Measurements from ENCODE around the gene SKA1.
"Not testable (repeated sequence)": the region's sequence is repeated elsewhere in the genome, so short reads cannot be mapped to it uniquely, and the experiment has no call there.

The SKA1 gene

DNA sequence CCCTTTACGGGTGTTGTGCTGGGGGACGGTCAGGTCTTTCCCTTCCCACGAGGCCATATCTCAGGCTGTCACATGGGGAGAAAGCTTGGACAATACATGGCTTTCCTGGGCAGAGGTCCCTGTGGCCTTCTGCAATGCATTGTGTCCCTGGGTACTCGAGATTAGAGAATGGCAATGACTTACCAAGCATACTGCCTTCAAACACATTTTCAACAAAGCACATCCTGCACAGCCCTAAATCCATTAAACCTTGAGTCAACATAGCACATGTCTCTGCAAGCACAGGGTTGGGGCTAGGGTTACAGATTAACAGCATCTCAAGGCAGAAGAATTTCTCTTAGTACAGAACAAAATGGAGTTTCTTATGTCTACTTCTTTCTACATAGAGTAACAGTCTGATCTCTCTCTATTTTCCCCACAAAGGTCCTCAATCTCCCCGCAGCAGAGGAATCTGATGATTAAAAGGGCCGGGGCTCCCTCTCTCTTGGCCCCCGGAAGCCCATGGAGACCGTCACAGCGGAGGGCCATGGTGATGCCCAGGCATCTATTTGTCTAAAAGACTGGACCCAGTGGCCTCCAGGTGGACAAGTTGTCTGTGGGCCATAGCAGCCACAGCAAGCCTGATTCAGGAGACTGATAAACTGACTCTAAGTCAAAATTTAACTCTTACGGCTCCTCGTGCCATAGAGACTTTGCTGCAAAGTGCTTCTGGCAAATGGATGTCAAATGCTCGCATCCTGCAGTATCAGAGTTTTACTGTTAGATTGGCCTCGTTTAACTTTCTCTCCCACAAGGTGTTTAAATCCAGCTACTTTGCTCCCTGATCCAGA is 30.1 kb downstream of the SKA1 start:
- not testable (repeated sequence) for H3K4me1 Mint-ChIP-seq (ENCODE audit: low read depth); H3K4me3 Mint-ChIP-seq; H3K27ac Mint-ChIP-seq; H3K36me3 Mint-ChIP-seq (ENCODE audit: low read depth); H3K9me3 Mint-ChIP-seq
- H3K27me3 Mint-ChIP-seq = peaks cover 65% of the 10 kb centered on the region

GRCh38 chr18:50405582-50406271 is 30.9 kb downstream of the SKA1 start:
- H3K4me1 Mint-ChIP-seq (ENCODE audit: low read depth) = no peaks in the 10 kb centered on the region
- no peaks in the 10 kb centered on the region for H3K36me3 Mint-ChIP-seq (ENCODE audit: low read depth)
- no peak overlapping the region for H3K4me3 Mint-ChIP-seq

DNA sequence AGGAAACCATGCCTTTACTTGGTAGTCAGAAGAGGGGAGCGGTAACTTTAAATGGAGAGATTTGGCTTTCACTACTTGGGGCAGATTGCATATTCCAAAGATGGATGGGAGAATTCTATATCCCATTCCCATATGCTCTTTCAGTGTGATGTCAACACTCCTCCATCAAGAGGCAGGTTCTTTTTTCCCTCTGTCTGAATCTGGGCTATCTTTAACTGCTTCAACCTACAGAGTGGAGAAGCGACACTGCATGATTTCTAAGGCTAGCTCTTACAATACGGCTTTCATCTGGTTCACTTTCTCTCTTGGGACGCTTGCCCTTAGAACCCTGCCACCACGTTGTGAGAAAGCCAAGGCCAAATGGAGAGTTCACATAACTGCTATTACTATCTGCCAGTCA is 34.4 kb downstream of the SKA1 start:
- H3K9me3 Mint-ChIP-seq = no peaks in the 10 kb centered on the region
- no peak overlapping the region for H3K4me3 Mint-ChIP-seq
- H3K27me3 Mint-ChIP-seq = peaks cover 49% of the 10 kb centered on the region
- no peaks in the 10 kb centered on the region for H3K4me1 Mint-ChIP-seq (ENCODE audit: low read depth)
- H3K27ac Mint-ChIP-seq = no peak overlapping the region
- H3K36me3 Mint-ChIP-seq (ENCODE audit: low read depth) = no peaks in the 10 kb centered on the region

More at GRCh38 chr18:50405582-50406271, 30.9 kb downstream of the SKA1 start:
- no peaks in the 10 kb centered on the region for H3K9me3 Mint-ChIP-seq
- H3K27ac Mint-ChIP-seq = no peak overlapping the region
- peaks cover 64% of the 10 kb centered on the region for H3K27me3 Mint-ChIP-seq

- no peak overlapping the region for H3K4me3 Mint-ChIP-seq
- H3K4me1 Mint-ChIP-seq (ENCODE audit: low read depth) = no peaks in the 10 kb centered on the region
- H3K9me3 Mint-ChIP-seq = no peaks in the 10 kb centered on the region
- H3K27me3 Mint-ChIP-seq = peaks cover 42% of the 10 kb centered on the region
- no peaks in the 10 kb centered on the region for H3K36me3 Mint-ChIP-seq (ENCODE audit: low read depth)
- no peak overlapping the region for H3K27ac Mint-ChIP-seq
These were observed 35.2 kb downstream of the SKA1 start for GRCh38 chr18:50410008-50410407.

- H3K4me3 Mint-ChIP-seq = no peak overlapping the region
- no peaks in the 10 kb centered on the region for H3K4me1 Mint-ChIP-seq (ENCODE audit: low read depth)
- H3K27me3 Mint-ChIP-seq = peaks cover 39% of the 10 kb centered on the region
- no peaks in the 10 kb centered on the region for H3K9me3 Mint-ChIP-seq
- no peak overlapping the region for H3K27ac Mint-ChIP-seq
- H3K36me3 Mint-ChIP-seq (ENCODE audit: low read depth) = no peaks in the 10 kb centered on the region
These were observed 36.0 kb downstream of the SKA1 start for GRCh38 chr18:50410894-50411293.

GRCh38 chr18:50416832-50417231 is 42.0 kb downstream of the SKA1 start:
- not testable (repeated sequence) for H3K9me3 Mint-ChIP-seq; H3K27ac Mint-ChIP-seq; H3K4me3 Mint-ChIP-seq; H3K36me3 Mint-ChIP-seq (ENCODE audit: low read depth); H3K4me1 Mint-ChIP-seq (ENCODE audit: low read depth)
- H3K27me3 Mint-ChIP-seq = peaks cover 21% of the 10 kb centered on the region

DNA sequence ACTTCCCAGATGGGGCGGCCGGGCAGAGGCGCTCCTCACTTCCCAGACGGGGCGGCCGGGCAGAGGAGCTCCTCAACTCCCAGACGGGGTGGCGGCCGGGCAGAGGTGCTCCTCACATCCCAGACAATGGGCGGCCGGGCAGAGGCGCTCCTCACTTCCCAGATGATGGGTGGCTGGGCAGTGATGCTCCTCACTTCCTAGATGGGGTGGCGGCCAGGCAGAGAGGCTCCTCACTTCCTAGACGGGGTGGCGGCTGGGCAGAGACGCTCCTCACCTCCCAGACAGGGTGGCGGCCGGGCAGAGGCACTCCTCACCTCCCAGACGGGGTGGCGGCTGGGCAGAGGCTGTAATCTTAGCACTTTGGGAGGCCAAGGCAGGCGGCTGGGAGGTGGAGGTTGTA is 42.9 kb downstream of the SKA1 start:
- H3K36me3 Mint-ChIP-seq (ENCODE audit: low read depth); H3K27ac Mint-ChIP-seq; H3K4me1 Mint-ChIP-seq (ENCODE audit: low read depth); H3K9me3 Mint-ChIP-seq; H3K4me3 Mint-ChIP-seq: not testable (repeated sequence)
- peaks cover 21% of the 10 kb centered on the region for H3K27me3 Mint-ChIP-seq

DNA sequence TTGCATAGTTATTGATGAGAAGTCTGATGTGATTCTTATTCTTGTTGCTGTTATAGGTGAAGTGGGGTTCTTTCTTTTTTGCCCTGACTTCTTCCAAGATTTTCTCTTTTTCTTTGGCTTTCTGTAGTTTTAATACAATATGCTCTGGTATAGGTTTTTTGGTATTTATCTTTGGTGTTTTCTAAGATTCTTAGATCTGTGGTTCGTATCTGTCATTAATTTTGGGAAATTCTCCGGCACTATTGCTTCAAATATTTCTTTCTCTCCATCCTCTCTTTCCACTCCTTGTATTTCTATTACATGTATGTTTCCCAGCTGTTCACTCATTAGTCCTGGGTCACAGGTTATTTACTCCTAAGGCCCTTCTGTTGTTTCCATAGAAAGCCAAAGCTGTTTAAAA is 43.8 kb downstream of the SKA1 start:
- Mint-ChIP-seq H3K36me3 (ENCODE audit: low read depth) (no peaks in the 10 kb centered on the region), H3K9me3 (no peaks in the 10 kb centered on the region), H3K27ac (no peak overlapping the region), H3K4me3 (no peak overlapping the region), H3K4me1 (ENCODE audit: low read depth) (no peaks in the 10 kb centered on the region), H3K27me3 (peaks cover 19% of the 10 kb centered on the region)

GRCh38 chr18:50422286-50422898 is 47.5 kb downstream of the SKA1 start:
- Mint-ChIP-seq H3K9me3 (no peaks in the 10 kb centered on the region), H3K4me3 (no peak overlapping the region), H3K27ac (no peak overlapping the region), H3K27me3 (peaks cover 13% of the 10 kb centered on the region), H3K4me1 (ENCODE audit: low read depth) (no peaks in the 10 kb centered on the region), H3K36me3 (ENCODE audit: low read depth) (no peaks in the 10 kb centered on the region)

GRCh38 chr18:50424877-50425690 is 50.2 kb downstream of the SKA1 start:
- Mint-ChIP-seq H3K4me1 (ENCODE audit: low read depth) (no peaks in the 10 kb centered on the region), H3K4me3 (no peak overlapping the region), H3K9me3 (no peaks in the 10 kb centered on the region), H3K27ac (no peak overlapping the region), H3K36me3 (ENCODE audit: low read depth) (no peaks in the 10 kb centered on the region), H3K27me3 (peaks cover 17% of the 10 kb centered on the region)

GRCh38 chr18:50427896-50428295 is 53.0 kb downstream of the SKA1 start:
- Mint-ChIP-seq H3K27me3 (peaks cover 11% of the 10 kb centered on the region), H3K4me1 (ENCODE audit: low read depth) (no peaks in the 10 kb centered on the region), H3K4me3 (no peak overlapping the region), H3K36me3 (ENCODE audit: low read depth) (no peaks in the 10 kb centered on the region), H3K27ac (no peak overlapping the region), H3K9me3 (no peaks in the 10 kb centered on the region)

- peaks cover 8% of the 10 kb centered on the region for H3K27me3 Mint-ChIP-seq
- no peaks in the 10 kb centered on the region for H3K4me1 Mint-ChIP-seq (ENCODE audit: low read depth)
- no peaks in the 10 kb centered on the region for H3K9me3 Mint-ChIP-seq
- no peak overlapping the region for H3K27ac Mint-ChIP-seq
- no peaks in the 10 kb centered on the region for H3K36me3 Mint-ChIP-seq (ENCODE audit: low read depth)
- no peak overlapping the region for H3K4me3 Mint-ChIP-seq
These were observed 53.8 kb downstream of the SKA1 start for GRCh38 chr18:50428531-50429206.

DNA sequence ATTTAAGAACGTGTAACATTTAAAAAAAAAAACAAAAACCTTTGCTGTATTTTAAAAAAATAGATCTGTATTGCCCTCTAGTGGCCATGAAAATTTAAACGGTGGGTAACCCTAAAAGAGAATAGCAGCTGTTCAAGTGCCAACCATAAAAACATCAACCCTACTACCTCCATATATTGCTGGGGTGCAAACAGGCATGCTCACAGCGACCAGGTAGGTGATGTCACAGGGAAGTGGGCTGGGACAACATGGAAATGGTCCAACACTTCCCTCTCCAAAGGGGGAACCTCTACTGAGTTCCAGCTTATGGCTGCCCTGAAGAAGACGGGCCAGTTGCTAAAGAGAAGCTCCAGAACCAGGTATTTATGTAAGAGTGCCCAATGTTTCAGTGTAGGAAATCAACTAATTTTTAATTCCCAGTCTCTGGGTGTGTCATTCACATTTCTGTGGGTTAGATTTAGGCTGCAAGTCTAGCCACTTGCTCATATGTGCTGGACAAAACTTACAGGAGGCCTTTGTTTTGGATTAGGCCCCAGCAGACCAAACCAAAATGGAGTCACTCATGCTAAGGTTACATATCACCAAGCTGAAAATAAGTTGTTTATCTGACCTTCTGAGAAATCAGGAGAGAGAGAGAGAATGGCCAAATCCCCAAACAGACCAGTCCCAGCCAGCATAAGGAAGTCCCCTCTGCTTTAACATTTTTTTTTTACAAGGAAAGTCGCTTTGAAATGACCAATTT is 54.5 kb downstream of the SKA1 start:
- Mint-ChIP-seq H3K4me1 (ENCODE audit: low read depth) (no peaks in the 10 kb centered on the region), H3K27ac (no peak overlapping the region), H3K36me3 (ENCODE audit: low read depth) (no peaks in the 10 kb centered on the region), H3K27me3 (peaks cover 8% of the 10 kb centered on the region), H3K9me3 (no peaks in the 10 kb centered on the region), H3K4me3 (no peak overlapping the region)

DNA sequence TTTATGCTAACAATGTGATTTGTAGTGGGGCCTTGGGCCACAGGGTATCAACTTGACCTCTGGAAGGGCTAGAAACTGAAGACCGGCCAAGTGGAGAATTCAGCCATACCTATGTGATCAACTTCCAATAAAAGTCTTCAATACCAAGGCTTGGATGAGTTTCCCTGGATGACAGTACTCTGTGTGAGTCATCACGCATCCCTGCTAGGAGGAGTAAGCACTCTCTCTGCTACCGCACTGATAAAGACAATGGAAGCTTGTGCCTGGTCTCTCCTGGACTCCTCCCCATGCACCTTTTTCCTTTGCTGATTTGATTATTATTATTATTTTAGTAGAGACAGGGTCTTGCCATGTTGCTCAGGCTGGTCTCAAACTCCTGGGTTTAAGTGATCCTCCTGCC is 58.1 kb downstream of the SKA1 start:
- H3K4me3 Mint-ChIP-seq = no peak overlapping the region
- no peaks in the 10 kb centered on the region for H3K36me3 Mint-ChIP-seq (ENCODE audit: low read depth)
- no peaks in the 10 kb centered on the region for H3K4me1 Mint-ChIP-seq (ENCODE audit: low read depth)
- no peak overlapping the region for H3K27ac Mint-ChIP-seq
- H3K9me3 Mint-ChIP-seq = no peaks in the 10 kb centered on the region
- peaks cover 4% of the 10 kb centered on the region for H3K27me3 Mint-ChIP-seq

Data from stimulated activated naive CD8-positive, alpha-beta T cell treated with anti-CD3 and anti-CD28 coated beads, Interleukin-15, Interleukin-2, amounts not matched to agents 100 ng/mL and 50 ng/mL, for 24 hours (primary cell).